Measurements from ENCODE around the gene UCK2. TPM values are rescaled to one million over a fixed set of nuclear protein-coding genes. Genes with fewer than 3 reads are reported as not detected.

The UCK2 gene
- total and polyA plus RNA-seq, 7 donors, result 8.3 to 33.0 (median 29.3) TPM

DNA sequence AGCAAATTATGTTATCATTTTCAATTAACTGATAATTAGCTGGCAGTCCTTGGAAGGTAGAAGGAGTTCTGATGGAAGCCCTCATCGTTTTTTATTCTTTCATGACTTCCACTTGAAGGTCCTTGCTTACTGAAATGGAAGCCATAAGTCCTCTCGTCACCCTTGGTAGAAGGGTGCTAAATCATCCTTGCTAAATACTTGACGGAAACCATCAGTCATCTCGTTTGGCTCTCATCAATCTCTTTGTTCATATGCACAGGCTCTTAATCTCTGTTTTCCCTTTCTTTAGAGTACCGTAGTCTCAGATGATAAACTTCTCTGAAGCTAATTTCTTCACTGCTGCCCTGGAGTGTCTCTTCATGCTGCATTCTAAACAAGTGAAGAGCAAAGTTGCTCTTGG lies 34.5 kb downstream of the UCK2 start:
- Histone ChIP-seq H3K36me3 (no peaks in the 10 kb centered on the region), H3K4me1 (peaks cover 0 to 5% (median 2%) of the 10 kb centered on the region in 4 donors), H3K27me3 (no peaks in the 10 kb centered on the region), H3K4me3 (no peak overlapping the region), H3K9me3 (no peaks in the 10 kb centered on the region), H3K27ac (no peak overlapping the region)
- TF ChIP-seq, protein P1, sequence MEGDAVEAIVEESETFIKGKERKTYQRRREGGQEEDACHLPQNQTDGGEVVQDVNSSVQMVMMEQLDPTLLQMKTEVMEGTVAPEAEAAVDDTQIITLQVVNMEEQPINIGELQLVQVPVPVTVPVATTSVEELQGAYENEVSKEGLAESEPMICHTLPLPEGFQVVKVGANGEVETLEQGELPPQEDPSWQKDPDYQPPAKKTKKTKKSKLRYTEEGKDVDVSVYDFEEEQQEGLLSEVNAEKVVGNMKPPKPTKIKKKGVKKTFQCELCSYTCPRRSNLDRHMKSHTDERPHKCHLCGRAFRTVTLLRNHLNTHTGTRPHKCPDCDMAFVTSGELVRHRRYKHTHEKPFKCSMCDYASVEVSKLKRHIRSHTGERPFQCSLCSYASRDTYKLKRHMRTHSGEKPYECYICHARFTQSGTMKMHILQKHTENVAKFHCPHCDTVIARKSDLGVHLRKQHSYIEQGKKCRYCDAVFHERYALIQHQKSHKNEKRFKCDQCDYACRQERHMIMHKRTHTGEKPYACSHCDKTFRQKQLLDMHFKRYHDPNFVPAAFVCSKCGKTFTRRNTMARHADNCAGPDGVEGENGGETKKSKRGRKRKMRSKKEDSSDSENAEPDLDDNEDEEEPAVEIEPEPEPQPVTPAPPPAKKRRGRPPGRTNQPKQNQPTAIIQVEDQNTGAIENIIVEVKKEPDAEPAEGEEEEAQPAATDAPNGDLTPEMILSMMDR (IDR thresholded peaks at IDR 0.05), result no peak
- TF ChIP-seq POLR2A (IDR thresholded peaks at IDR 0.05) (no peak), POLR2AphosphoS5 (IDR thresholded peaks at IDR 0.05) (no peak), EP300 (IDR thresholded peaks at IDR 0.05) (no peak)
- intact Hi-C loops (cut with DNase I), result no loop called here
- WGBS, 2 donors, result 68 to 75% methylated on average over 5 of the region's 5 CpGs
- no peak for DNase-seq

DNA sequence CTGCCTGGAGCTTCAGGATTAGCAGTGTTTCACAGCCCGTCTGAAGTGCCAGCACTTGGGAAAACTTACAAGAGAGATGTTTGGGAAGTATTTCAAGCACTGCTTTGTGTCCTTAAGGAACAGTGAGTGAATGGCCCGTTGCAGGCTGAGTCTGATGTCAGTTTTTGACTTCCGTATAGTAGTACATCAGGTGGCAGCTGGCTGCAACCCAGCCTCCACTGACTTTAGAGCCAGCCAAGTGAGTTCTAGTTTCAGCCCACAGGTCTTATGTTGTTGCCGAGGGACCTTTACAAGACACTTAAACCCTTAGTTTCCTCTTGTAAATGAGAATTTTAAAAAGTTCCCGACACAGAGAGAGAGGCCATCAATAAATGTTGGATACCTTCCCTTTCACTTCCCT lies 35.0 kb downstream of the UCK2 start:
- TF ChIP-seq POLR2A (IDR thresholded peaks at IDR 0.05) (no peak), POLR2AphosphoS5 (IDR thresholded peaks at IDR 0.05) (no peak), EP300 (IDR thresholded peaks at IDR 0.05) (no peak)
- TF ChIP-seq, protein P1 (IDR thresholded peaks at IDR 0.05), result no peak

DNA sequence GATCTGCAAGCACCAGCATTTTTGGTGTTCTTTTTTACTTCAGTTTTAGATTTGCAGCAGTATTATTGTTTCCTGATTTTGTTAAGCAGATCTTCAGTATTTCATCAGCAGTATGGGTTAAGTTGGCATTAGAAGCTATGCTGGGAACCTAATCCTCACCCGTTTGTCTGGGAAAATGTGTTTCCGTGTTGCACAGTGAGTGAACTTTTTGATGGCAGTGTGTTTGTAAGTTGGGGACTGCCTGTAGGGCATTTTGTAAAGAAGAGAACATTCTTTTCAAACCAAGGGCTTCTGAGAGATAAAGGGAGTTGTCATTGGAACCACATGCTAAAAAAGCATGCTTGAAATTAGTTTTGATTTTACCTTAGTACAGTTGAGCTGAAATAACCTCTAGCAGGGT lies 35.9 kb downstream of the UCK2 start:
- H3K36me3 ChIP-seq, result no peaks in the 10 kb centered on the region
- no peaks in the 10 kb centered on the region for H3K9me3 ChIP-seq
- no peak overlapping the region for H3K27ac ChIP-seq
- H3K4me1 ChIP-seq, result peaks cover 0 to 5% (median 0%) of the 10 kb centered on the region in 4 donors
- H3K27me3 ChIP-seq, result no peaks in the 10 kb centered on the region
- TF ChIP-seq POLR2AphosphoS5 (IDR thresholded peaks at IDR 0.05) (no peak), POLR2A (IDR thresholded peaks at IDR 0.05) (no peak), EP300 (IDR thresholded peaks at IDR 0.05) (no peak)
- TF ChIP-seq, protein P1 (IDR thresholded peaks at IDR 0.05), result no peak
- DNase-seq, result no peak
- intact Hi-C loops (cut with DNase I), result no loop called here
- 74 to 80% methylated on average over 2 of the region's 2 CpGs for WGBS, 2 donors
- no peak overlapping the region for H3K4me3 ChIP-seq

More for the DNA sequence above, 35.0 kb downstream of the UCK2 start:
- no peak overlapping the region for H3K27ac ChIP-seq
- H3K36me3 ChIP-seq, result no peaks in the 10 kb centered on the region
- no peaks in the 10 kb centered on the region for H3K9me3 ChIP-seq
- H3K4me1 ChIP-seq, result peaks cover 0 to 5% (median 2%) of the 10 kb centered on the region in 4 donors
- intact Hi-C loops (cut with DNase I), result no loop called here
- H3K27me3 ChIP-seq, result no peaks in the 10 kb centered on the region
- H3K4me3 ChIP-seq, result no peak overlapping the region
- DNase-seq, result no peak
- 11 to 37% methylated on average over 5 of the region's 5 CpGs for WGBS, 2 donors

DNA sequence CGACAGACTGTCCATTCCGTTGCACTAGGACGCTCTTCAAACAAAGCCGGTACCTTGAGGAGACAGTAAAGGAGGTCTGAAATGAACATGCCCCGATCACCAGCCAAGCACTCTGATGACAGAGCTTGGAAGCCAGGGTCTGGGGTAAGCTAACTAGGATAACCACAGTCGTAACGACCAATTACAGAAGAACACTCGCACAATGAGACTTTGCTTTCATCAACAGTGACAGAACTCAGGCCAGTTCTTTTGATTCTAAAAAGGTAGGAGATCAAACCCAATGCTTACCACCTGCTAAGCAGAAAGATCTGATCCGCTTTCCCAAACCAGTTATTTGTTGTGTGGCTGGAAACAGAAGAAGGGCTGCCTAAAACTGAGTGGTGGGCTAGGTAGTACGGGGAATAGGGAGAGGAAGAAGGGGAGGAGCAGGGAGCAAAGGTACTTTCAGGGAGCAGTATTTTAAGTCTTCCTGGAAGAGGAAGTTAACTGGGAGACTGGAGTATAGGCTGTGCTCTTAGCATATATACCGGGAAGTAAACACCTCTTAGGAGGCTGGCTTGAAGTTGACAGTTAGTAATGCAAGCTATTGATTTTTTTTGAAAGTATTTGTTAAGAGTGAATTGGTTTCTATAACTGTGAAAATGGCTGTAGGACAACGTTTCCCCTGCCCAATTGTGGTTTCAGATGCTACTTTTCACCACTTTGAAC lies 38.4 kb downstream of the UCK2 start:
- Histone ChIP-seq H3K27me3 (no peaks in the 10 kb centered on the region), H3K27ac (no peak overlapping the region)
- 72 to 84% methylated on average over 12 of the region's 12 CpGs for WGBS, 2 donors

More for the DNA sequence above, 38.4 kb downstream of the UCK2 start:
- H3K36me3 ChIP-seq, result no peaks in the 10 kb centered on the region
- no peak for TF ChIP-seq EP300 (IDR thresholded peaks at IDR 0.05)
- TF ChIP-seq, protein P1 (IDR thresholded peaks at IDR 0.05), result no peak
- no peak for TF ChIP-seq POLR2A (IDR thresholded peaks at IDR 0.05)
- no peak for TF ChIP-seq POLR2AphosphoS5 (IDR thresholded peaks at IDR 0.05)
- H3K4me1 ChIP-seq, result peaks cover 0 to 5% (median 0%) of the 10 kb centered on the region in 4 donors
- intact Hi-C loops (cut with DNase I), result no loop called here
- no peak for DNase-seq
- H3K4me3 ChIP-seq, result no peak overlapping the region
- no peaks in the 10 kb centered on the region for H3K9me3 ChIP-seq

All from sigmoid colon (tissue), 7 donors.